Suprapubic skin (tissue), 3 donors: Measurements from ENCODE around the gene CNTRL.

Experiments used
- EP300 ChIP-seq: sonication (generic); formaldehyde crosslinking; IDR thresholded peaks from one replicate; pipeline ENCODE4 v1.6.1; 2017; ENCODE audit warnings: antibody characterized with exemption
- POLR2A ChIP-seq, 2 donors: fragments of 450-650 bp; IDR thresholded peaks; one replicate each; pipeline ENCODE4 v1.6.1; 2017; ENCODE audit warnings: antibody characterized with exemption in 2 of 2, mild to moderate bottlenecking in 2 of 2, moderate library complexity in 2 of 2
- TF ChIP-seq, protein P1 (sequence below), 2 donors: fragments of 200-600 bp in 1 of 2; fragments of 450-650 bp in 1 of 2; sonication (generic) in 1 of 2; IDR thresholded peaks; one replicate each; pipeline ENCODE4 v1.5.1; 2016 to 2019; ENCODE audit warnings: antibody characterized with exemption in 2 of 2, mild to moderate bottlenecking in 1 of 2, moderate library complexity in 1 of 2

- TF ChIP-seq, protein P1, sequence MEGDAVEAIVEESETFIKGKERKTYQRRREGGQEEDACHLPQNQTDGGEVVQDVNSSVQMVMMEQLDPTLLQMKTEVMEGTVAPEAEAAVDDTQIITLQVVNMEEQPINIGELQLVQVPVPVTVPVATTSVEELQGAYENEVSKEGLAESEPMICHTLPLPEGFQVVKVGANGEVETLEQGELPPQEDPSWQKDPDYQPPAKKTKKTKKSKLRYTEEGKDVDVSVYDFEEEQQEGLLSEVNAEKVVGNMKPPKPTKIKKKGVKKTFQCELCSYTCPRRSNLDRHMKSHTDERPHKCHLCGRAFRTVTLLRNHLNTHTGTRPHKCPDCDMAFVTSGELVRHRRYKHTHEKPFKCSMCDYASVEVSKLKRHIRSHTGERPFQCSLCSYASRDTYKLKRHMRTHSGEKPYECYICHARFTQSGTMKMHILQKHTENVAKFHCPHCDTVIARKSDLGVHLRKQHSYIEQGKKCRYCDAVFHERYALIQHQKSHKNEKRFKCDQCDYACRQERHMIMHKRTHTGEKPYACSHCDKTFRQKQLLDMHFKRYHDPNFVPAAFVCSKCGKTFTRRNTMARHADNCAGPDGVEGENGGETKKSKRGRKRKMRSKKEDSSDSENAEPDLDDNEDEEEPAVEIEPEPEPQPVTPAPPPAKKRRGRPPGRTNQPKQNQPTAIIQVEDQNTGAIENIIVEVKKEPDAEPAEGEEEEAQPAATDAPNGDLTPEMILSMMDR (IDR thresholded peaks at IDR 0.05), result no peak
- TF ChIP-seq EP300 (no peak), POLR2A (IDR thresholded peaks at IDR 0.05) (no peak)
Measured at GRCh38 chr9:121210536-121210935, 135.8 kb downstream of the CNTRL start.
